GM21723 (cell line): ENCODE results near the gene PKD2.

Experiments used
- ATAC-seq: cut with Tn5 transposase; IDR thresholded peaks from one replicate; pipeline ENCODE4 v1.9.1; 2021; ENCODE audit warnings: mild to moderate bottlenecking, moderate library complexity; ENCODE audit not compliant: unreplicated experiment

PKD2 gene

DNA sequence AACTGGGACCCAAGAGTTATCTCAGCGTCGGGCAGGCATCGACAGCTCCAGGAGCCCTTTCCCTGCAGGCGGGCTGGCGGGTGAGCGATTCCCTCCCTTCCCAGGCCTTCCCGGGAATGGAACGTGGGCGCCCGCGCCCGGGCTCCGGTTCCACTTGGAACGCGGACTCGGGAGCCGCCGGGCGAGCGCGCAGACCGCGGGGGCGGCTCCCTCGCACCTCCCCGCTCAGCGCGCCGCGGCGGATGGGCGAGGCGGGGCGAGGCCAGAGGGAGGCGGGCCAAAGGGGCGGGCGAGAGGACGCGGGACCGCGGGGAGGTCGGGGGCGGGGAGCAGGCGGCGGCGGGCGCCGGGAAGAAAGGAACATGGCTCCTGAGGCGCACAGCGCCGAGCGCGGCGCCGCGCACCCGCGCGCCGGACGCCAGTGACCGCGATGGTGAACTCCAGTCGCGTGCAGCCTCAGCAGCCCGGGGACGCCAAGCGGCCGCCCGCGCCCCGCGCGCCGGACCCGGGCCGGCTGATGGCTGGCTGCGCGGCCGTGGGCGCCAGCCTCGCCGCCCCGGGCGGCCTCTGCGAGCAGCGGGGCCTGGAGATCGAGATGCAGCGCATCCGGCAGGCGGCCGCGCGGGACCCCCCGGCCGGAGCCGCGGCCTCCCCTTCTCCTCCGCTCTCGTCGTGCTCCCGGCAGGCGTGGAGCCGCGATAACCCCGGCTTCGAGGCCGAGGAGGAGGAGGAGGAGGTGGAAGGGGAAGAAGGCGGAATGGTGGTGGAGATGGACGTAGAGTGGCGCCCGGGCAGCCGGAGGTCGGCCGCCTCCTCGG, at the start of gene PKD2:
TSS of gene PKD2 (plus strand) at position 332 of the 818 bp plus-strand sequence. CDS start at position 431, 99 bp downstream.
- ATAC-seq: peak; percentile 88

DNA sequence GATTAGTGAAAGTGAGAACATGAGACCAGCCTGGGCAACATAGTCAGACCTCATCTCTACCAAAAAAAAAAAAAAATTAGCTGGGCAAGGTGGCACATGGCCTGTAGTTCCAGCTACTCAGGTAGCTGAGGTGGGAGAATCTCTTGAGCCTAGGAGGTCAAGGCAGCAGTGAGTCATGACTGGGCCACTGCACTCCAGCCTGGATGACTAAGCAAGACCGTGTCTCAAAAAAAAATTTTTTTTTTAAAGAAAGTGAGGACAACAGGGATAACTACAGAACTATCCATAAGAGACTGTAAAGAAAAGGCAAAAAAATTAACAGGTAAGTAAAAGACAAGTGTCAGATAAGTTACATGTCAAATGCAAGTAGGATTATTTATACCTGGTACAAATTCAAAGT, 45.4 kb upstream of the PKD2 start:
- ATAC-seq: no peak

DNA sequence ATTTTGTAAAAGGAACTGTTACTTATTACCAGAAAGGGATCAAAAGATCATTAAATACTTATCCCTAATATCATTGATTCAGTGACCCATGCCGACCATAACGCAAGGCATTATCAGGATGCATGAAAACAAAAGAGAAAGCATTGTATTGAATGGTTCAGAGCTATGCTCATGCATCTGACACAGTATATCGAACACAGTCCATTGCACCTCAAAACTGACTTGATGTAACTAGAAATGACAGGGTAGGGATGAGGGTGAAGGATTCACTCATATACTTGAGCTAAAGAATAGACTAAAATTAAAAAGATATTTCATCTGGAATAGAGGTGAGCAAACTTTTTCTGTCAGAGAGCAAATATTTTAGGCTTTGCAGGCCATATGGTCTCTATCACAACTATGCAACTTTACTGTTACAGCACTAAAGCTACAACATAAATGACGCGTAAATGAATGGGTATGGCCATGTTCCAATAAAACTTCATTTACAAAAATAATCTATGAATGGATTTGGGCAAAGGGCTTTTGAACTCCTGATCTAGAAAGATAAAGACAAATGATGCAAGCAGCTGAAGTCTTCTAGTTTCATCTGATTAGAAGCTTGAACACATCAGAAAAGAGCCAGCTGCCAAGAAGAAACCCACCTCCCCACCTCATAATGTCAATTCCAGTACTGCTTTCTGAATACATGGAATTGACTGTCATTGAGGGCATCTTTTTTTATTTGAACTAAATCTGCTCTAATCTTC, 44.9 kb upstream of the PKD2 start:
- ATAC-seq: no peak

DNA sequence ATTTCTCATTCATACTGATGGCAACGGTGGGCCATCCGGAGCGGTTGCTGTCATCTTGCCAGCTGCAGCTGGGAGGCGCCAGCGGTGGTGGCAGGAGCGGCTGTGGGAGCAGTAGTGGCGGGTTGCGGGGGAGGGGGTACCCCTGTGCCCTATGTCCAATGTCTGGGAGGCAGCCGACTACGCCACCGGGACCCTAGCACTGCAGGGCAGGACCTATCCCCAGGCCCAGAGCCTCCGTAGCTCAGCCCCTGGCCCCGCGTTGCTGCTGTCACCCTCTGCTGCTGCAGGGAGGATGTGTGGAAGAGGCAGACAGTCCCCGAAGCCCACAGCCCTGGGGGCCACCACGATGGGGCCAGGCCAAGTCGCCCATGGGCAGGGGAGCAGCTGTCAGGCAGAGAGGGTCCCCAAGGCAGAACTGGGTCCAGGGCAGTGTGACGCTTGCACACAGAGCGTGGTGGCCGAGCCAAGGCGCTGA, 41.9 kb upstream of the PKD2 start:
- ATAC-seq: no peak

DNA sequence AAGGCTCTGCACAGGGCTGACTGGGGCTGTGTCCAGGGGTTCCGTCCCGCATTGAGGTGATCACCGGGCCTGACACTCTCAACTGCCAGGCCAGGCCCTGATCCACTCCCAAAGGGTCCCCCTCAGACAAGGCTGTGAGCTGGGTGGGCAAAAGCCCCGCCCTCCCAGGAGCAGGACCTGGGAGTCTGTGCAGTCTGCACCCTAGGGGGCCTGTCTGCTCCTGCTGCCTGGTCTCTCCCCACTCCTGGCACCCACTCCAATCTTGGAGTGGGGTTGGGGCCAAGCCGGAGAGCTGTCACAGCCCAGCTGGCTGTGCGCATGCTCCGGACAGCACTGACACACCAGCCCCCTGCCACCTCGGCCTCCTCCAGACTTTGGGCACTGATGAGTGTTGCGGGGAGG, 41.3 kb upstream of the PKD2 start:
- no peak for ATAC-seq

DNA sequence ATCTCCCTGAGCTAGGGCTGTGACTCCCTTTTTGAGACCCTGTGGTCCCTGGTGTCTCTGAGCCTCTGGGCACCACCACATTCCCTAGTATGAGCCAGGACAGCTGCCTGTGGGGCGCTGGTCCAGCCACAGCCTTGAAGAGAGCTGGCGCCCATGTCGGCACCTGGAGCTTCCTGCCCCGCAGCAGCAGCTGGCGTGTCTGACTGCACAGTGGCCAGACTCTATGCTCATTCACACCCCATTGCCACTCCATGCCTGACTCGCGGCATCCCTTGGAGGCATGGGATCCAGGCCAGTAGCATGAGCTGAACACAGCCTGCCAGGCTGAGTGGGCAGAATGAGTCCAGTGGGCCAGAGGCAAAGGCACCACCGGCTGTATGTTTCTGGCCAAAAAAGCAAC, 40.2 kb upstream of the PKD2 start:
- no peak for ATAC-seq

DNA sequence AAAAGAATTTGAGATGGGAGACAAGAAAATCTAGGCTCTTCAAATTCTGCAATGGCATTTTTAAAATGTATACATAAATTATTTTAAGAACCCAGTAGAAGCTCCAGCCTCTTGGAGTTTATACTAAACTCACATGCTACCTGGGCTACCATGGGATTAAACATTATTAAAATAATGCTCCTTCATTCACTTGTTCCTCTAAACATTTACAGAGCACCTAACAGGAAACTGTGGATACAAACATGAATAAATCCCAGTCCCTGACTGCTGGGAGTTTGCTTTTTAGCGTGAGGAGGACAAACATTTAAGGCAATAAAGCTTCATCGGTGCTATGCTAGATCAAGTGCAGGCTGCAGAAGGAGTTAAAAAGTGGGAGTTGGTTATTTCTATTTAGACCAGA, 37.3 kb upstream of the PKD2 start:
- no peak for ATAC-seq

DNA sequence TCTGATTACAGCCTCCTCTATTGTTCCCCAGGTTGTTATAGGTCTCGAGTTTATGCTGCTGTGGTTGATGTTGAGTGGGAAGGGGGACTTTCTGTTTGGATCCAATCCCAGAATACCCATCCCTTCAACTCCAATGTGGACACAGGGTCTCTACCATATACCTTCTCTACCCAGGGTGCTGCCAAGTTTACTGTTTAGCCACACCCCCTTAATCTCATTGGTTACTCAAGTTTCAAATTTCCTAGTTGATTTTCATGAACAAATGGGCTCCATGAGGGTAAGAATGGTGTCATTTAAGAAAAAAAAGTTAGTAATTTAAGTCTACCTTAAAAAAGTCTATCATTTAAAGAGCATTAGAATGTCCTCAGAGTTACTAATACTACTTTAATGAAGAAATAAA, 35.6 kb upstream of the PKD2 start:
- ATAC-seq: no peak

DNA sequence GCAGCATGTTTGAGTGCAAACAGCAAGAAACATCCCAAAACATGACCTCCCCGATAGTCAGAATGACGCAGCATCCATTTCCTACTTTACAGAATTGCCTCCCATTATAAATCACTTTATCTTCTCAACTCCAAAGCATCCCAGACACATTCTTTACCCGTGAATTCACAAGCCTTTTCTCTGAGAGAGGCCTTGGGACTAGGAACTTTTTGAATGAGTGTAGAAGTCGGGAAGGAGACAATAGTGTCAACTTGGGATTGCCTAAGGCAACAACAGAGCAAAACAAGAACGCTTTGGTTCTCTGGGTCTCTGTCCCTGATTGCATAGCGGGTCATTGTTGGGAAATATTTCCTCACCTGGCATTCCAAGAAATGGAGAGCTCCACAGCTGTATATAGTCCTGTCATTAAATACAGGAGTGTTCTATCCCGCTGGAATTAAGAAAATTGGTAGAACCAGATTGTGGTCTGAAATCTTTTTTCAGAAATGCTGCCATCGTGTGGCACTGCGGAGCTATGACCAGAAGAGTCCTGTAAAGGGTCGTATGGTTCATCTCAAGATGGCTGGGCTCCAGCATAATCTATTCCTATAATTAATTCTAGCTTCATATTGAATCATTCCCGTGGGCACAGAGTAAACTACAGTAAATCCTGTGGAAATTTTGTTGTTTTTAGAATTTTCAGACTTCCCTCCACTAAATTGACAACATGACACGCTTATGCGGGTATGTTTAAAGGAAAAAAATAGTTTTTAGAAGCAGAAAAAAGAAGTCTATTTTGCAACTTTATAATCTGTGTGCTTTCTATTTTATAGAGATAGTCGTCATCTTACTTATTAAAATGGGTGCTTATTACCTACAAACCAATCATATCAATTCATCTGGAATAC, 33.9 kb upstream of the PKD2 start:
- ATAC-seq: peak; percentile 80

DNA sequence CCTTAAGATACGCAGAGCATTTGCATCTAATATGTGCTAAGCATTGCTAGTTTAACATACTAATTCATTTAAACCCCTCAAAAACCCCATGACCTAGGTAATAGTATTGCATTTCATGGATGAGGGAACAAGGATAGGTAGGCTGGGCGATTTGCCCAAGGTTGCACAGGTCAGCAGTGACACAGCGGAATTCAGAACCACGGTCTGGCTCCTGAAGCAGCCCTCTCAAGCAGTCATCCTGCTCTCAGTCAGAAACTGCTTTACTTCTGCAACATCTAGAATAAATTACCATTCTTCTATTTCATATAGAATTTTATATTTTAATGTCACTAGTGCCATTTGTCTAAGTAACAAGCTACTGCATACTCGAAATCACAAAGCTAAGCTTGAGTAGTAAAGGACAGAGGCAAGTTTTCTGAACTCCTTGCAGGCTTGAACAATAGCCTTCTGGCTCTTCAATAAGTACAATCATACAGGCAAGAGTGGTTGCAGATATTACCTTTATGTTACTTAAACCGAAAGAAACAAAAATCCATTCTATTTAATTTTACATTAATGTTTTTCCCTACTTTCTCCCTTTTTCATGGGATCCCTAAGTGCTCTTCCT, 32.5 kb upstream of the PKD2 start:
- ATAC-seq: no peak

DNA sequence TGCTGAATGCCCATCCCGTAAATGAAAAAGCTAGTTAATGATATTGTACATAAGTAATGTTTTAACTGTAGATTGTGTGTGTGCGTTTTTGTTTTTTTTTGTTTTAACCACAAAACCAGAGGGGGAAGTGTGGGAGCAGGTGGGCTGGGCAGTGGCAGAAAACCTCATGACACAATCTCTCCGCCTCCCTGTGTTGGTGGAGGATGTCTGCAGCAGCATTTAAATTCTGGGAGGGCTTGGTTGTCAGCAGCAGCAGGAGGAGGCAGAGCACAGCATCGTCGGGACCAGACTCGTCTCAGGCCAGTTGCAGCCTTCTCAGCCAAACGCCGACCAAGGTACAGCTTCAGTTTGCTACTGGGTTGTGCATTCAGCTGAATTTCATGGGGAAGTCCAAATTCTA, 32.0 kb upstream of the PKD2 start, which contains the start of gene SPP1:
TSS of gene SPP1 (plus strand) at position 249 of the 400 bp plus-strand sequence. CDS start 1,182 bp downstream, outside the sequence.
- no peak for ATAC-seq

DNA sequence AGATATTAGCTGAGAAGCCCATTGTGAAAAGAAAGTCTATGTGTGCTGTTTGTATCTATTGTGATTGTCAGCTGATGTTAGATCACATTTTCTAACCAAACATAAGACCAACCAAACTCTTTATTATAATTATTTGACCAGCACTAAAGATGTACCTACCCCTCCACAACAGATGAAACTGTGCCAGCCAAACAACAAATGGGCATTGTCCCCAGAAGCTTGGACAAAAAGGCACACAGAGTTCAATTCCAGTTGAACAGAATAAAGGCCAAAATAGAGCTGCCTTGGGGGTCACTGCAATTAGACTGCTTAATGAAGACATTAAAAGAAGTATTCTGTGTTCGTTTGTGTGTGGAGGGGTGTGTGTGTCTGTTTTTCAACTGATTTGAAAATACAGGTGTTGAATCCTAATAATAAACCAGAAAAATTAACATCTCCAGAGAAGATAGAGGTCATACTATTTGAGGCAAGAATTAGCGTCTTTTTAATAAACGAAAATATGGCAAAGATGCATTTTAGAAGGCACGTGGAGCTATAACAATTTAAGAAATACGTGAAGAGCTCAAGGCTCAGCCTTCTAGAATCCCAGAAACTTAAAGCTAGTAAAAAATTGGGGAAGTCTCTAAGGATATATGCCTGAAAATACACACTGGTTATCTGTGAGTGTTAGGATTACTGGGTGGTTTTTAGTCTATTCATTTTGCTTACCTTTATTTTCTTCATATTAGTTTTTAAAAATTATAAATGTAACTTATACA, 29.7 kb upstream of the PKD2 start:
- ATAC-seq: no peak

DNA sequence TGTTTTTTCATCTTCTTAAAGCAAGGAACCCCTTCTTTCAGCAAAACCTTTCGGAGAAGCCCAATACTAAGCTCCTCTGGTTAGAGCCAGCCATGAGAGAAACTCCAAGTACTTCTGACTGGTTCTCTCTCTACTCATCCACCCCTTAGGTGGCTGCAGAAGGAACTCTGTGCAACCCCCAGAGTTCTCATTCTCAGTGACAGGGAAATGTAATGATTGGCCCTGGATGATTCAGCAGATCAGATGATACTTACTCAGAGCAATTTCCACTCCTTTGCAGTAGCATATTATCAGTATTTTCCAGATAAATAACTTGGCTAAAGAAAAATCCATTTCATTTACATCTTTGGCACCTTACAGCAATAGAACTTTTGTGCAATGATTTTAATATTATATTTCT, 28.8 kb upstream of the PKD2 start:
- ATAC-seq: no peak

DNA sequence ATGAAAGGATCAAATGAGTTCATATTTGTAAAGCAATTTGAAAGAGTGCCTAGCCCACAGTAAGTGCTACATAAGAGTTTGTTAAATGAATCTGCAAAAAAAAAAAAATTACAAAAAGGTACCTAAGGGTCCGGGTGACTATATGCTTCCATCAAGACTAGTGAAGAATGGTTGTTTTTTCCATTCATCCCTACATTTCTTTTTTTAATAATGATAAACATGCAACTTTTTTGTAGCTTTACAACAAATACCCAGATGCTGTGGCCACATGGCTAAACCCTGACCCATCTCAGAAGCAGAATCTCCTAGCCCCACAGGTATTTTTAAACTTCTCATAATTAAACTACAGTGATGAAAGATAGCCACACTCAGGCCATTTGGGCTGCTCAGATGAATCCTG, 27.6 kb upstream of the PKD2 start:
- no peak for ATAC-seq

DNA sequence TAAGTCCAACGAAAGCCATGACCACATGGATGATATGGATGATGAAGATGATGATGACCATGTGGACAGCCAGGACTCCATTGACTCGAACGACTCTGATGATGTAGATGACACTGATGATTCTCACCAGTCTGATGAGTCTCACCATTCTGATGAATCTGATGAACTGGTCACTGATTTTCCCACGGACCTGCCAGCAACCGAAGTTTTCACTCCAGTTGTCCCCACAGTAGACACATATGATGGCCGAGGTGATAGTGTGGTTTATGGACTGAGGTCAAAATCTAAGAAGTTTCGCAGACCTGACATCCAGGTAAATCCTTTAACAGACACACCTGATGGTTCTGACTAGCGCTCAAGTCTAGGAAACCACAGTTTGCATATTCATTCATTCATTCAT, 25.9 kb upstream of the PKD2 start:
- no peak for ATAC-seq

DNA sequence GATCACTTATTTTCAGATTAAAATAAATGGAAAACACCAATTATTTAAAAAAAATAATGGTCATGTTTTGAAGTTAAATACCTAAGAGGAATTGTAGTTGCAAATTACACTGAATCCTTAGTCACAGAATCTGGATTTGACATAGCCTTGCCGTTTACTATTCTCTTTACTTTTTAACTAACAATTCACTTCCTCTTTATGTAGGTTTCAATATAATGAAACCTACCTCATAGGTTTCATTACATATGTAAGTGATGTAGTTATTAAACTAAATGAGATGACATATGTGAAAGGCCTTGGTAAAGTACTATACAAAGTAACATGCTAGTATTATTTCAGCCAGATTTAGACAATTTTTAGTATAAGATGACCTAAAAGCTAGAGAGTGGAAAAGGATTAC, 25.4 kb upstream of the PKD2 start:
- no peak for ATAC-seq

DNA sequence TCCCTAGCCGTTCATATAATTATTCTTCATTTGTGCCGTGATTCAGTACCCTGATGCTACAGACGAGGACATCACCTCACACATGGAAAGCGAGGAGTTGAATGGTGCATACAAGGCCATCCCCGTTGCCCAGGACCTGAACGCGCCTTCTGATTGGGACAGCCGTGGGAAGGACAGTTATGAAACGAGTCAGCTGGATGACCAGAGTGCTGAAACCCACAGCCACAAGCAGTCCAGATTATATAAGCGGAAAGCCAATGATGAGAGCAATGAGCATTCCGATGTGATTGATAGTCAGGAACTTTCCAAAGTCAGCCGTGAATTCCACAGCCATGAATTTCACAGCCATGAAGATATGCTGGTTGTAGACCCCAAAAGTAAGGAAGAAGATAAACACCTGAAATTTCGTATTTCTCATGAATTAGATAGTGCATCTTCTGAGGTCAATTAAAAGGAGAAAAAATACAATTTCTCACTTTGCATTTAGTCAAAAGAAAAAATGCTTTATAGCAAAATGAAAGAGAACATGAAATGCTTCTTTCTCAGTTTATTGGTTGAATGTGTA, 24.9 kb upstream of the PKD2 start:
- no peak for ATAC-seq

DNA sequence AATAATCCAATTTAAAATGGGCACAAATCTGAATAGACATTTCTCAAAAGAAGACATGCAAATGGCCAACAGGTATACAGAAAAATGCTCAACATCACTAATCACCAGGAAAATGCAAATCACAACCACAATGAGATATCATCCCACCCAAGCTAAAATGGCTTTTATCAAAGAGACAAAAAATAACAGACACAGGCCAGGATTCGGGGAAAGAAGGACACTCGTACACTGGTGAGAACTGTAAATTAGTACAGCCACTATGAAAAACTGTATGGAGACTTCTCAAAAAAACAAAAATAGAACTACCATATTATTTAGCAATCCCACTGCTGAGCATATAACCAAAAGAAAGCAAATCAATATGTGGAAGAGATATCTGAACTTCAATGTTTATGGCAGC, 23.4 kb upstream of the PKD2 start:
- no peak for ATAC-seq

DNA sequence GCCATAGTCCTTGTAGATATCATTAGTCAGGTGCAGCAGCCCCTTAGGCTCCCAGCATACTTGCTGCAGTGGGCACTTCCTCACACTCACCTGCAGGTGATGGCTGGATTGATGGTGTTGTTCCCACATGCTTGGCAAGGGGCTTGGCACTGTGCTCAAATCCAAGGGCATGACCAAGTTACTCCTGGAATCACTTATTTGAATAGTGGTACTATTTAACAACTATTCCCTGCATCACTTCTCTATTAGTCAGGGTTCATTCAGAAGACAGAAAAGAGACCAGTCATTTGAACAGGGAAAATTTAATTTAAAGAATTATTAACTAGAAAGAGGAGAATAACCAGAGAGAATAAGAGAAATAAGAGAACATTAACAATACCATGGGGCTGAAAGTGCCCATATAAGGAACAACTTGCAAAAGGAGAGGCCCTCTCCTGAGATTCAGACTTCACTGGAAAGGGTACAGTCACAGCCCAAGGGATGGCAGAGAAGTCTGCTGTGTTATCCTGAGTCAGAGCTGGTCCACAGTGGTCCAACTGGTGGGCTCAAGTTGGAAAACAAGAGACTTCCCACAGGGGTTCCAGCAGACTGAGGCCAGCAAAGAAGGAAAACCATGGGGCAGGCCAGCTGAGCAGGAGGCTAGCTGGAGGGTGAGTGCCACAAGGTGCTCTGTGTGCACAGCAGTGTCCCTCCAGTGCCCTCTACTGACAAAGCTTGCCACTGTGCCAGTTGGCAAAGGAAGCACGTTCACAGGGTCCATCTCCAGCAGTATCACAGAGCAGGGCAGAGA, 22.1 kb upstream of the PKD2 start:
- no peak for ATAC-seq
